Tibial nerve (tissue), 4 donors: ENCODE data around the gene HK3. TPM values are rescaled to one million over a fixed set of nuclear protein-coding genes. Genes with fewer than 3 reads are reported as not detected.

Experiments used
- DNase-seq, 2 donors: peaks; one replicate each; pipeline ENCODE4 v3.0.0-alpha.2; 2019; ENCODE audit warnings: low spot score in 2 of 2
- H3K27ac ChIP-seq, 4 donors: fragments of 200-600 bp; sonication (generic) in 3 of 4; one replicate each; pipeline ENCODE4 v1.5.1; 2017 to 2019; ENCODE audit warnings: mild to moderate bottlenecking in 1 of 4
- H3K27me3 ChIP-seq, 2 donors: fragments of 200-600 bp; sonication (generic) in 1 of 2; one replicate each; pipeline versions ENCODE4 v1.5.1 to v1.6.0; 2017 to 2019
- H3K36me3 ChIP-seq, 3 donors: fragments of 200-600 bp; sonication (generic); one replicate each; pipeline ENCODE4 v1.5.1; 2018 to 2019
- H3K4me1 ChIP-seq, 4 donors: fragments of 200-600 bp; sonication (generic) in 3 of 4; one replicate each; pipeline ENCODE4 v1.5.1; 2017 to 2019
- H3K4me3 ChIP-seq, 4 donors: fragments of 200-600 bp; sonication (generic) in 3 of 4; one replicate each; pipeline ENCODE4 v1.5.1; 2017 to 2019; ENCODE audit warnings: mild to moderate bottlenecking in 1 of 4, moderate library complexity in 1 of 4
- H3K9me3 ChIP-seq, 4 donors: fragments of 200-600 bp; sonication (generic) in 3 of 4; one replicate each; pipeline ENCODE4 v1.5.1; 2017 to 2019
- CTCF ChIP-seq, 5 experiments: fragments of 200-600 bp in 3 of 5; fragments of 450-650 bp in 2 of 5; sonication (generic) in 3 of 5; IDR thresholded peaks; one replicate each; pipeline ENCODE4 v1.5.1; 2016 to 2019; ENCODE audit warnings: antibody characterized with exemption in 5 of 5, mild to moderate bottlenecking in 3 of 5, moderate library complexity in 2 of 5
- EP300 ChIP-seq, 2 donors: sonication (generic); formaldehyde crosslinking; IDR thresholded peaks; one replicate each; pipeline ENCODE4 v1.6.1; 2017; ENCODE audit warnings: antibody characterized with exemption in 2 of 2, mild to moderate bottlenecking in 1 of 2
- POLR2A ChIP-seq, 2 donors: fragments of 450-650 bp; IDR thresholded peaks; one replicate each; pipeline ENCODE4 v1.6.1; 2017; ENCODE audit warnings: antibody characterized with exemption in 2 of 2, mild to moderate bottlenecking in 2 of 2, moderate library complexity in 2 of 2
- WGBS, 2 donors: methylation state at CpG; one replicate each; pipeline ENCODE4 v1.1.5; 2018; 5-methylcytosine and 5-hydroxymethylcytosine counted together
- total RNA-seq, 4 donors: library from RNA; depleted of rRNA; stranded (reverse); fragments of >200 nt; gene quantifications; one replicate each; pipeline ENCODE4 v1.1.0, GENCODE V29; 2016

The HK3 gene
- total RNA-seq, 4 donors from 2014 or later: 6.7 to 24.0 (median 15.0) TPM

GRCh38 chr5:176880366-176881020, 18.7 kb downstream of the HK3 start:
- Histone ChIP-seq H3K9me3 (no peaks in the 10 kb centered on the region), H3K4me1 (no peaks in the 10 kb centered on the region), H3K4me3 (no peak overlapping the region), H3K27ac (no peak overlapping the region), H3K36me3 (peaks cover 0 to 9% (median 0%) of the 10 kb centered on the region in 3 donors), H3K27me3 (peaks cover 0 to 32% of the 10 kb centered on the region in 2 donors)
- no peak for TF ChIP-seq POLR2A (IDR thresholded peaks at IDR 0.05)
- TF ChIP-seq EP300 (IDR thresholded peaks at IDR 0.05): no peak
- no peak for TF ChIP-seq CTCF (IDR thresholded peaks at IDR 0.05)
- DNase-seq: no peak
- WGBS, 2 donors: 91 to 93% methylated on average over 26 of the region's 26 CpGs

GRCh38 chr5:176879663-176880361, 19.3 kb downstream of the HK3 start:
- Histone ChIP-seq H3K4me1 (no peaks in the 10 kb centered on the region), H3K27me3 (peaks cover 0 to 38% of the 10 kb centered on the region in 2 donors), H3K27ac (no peak overlapping the region), H3K4me3 (no peak overlapping the region), H3K36me3 (peaks cover 0 to 9% (median 0%) of the 10 kb centered on the region in 3 donors), H3K9me3 (no peaks in the 10 kb centered on the region)
- 63 to 69% methylated on average over 11 to 20 of the region's 23 CpGs for WGBS, 2 donors
- TF ChIP-seq CTCF (IDR thresholded peaks at IDR 0.05) (no peak), EP300 (IDR thresholded peaks at IDR 0.05) (no peak), POLR2A (IDR thresholded peaks at IDR 0.05) (no peak)
- DNase-seq: no peak

- WGBS, 2 donors: 79 to 81% methylated on average over 20 to 21 of the region's 23 CpGs
- DNase-seq: no peak
- Histone ChIP-seq H3K36me3 (peaks cover 0 to 9% (median 0%) of the 10 kb centered on the region in 3 donors), H3K4me3 (no peak overlapping the region), H3K9me3 (no peaks in the 10 kb centered on the region), H3K27me3 (peaks cover 0 to 38% of the 10 kb centered on the region in 2 donors), H3K4me1 (no peaks in the 10 kb centered on the region), H3K27ac (no peak overlapping the region)
- TF ChIP-seq POLR2A (IDR thresholded peaks at IDR 0.05): no peak
- TF ChIP-seq CTCF (IDR thresholded peaks at IDR 0.05): no peak
- TF ChIP-seq EP300 (IDR thresholded peaks at IDR 0.05): no peak
These were observed 20.1 kb downstream of the HK3 start for GRCh38 chr5:176878906-176879662.

- Histone ChIP-seq H3K4me1 (no peaks in the 10 kb centered on the region), H3K36me3 (peaks cover 0 to 9% (median 0%) of the 10 kb centered on the region in 3 donors), H3K27me3 (peaks cover 0 to 38% of the 10 kb centered on the region in 2 donors), H3K27ac (no peak overlapping the region), H3K9me3 (no peaks in the 10 kb centered on the region), H3K4me3 (no peak overlapping the region)
- DNase-seq: no peak
- TF ChIP-seq EP300 (IDR thresholded peaks at IDR 0.05) (no peak), CTCF (IDR thresholded peaks at IDR 0.05) (no peak), POLR2A (IDR thresholded peaks at IDR 0.05) (no peak)
- 79 to 86% methylated on average over 6 to 7 of the region's 12 CpGs for WGBS, 2 donors
These were observed 20.7 kb downstream of the HK3 start for GRCh38 chr5:176878463-176878862.
